Measurements from ENCODE around the gene SLC6A20. TPM values are rescaled to one million over a fixed set of nuclear protein-coding genes. Genes with fewer than 3 reads are reported as not detected.

Gene SLC6A20
- total and polyA plus RNA-seq, 2 experiments from 2014 or later = 0.05 to 0.14 TPM

- no peaks in the 10 kb centered on the region for H3K36me3 ChIP-seq (ENCODE audit: insufficient read depth)
- H3K79me2 ChIP-seq (replicated peaks; ENCODE audit: insufficient read depth) = no peaks in the 10 kb centered on the region
- Mint-ChIP-seq H3K27ac (no peak overlapping the region), H3K27me3 (ENCODE audit: insufficient read depth, low read depth, poor library complexity) (peaks cover 3% of the 10 kb centered on the region), H3K4me1 (peaks cover 12% of the 10 kb centered on the region), H3K4me3 (no peak overlapping the region), H3K9me3 (no peaks in the 10 kb centered on the region), H3K36me3 (ENCODE audit: low read depth) (no peaks in the 10 kb centered on the region)
- H4K20me1 ChIP-seq (replicated peaks; ENCODE audit: insufficient read depth) = no peaks in the 10 kb centered on the region
- H3K27ac ChIP-seq (ENCODE audit: low read depth) = no peak overlapping the region
- TF ChIP-seq CTCF (conservative IDR thresholded peaks at IDR 0.05; ENCODE audit: low read depth in 2 of 2) (no peak), EZH2phosphoT487 (IDR thresholded peaks at IDR 0.05; ENCODE audit: unreplicated experiment) (no peak), STAT1 (IDR thresholded peaks at IDR 0.05; ENCODE audit: unreplicated experiment) (no peak), REST (IDR thresholded peaks at IDR 0.05; ENCODE audit: unreplicated experiment) (no peak), ZNF462 (CRISPR knock-in tag; IDR thresholded peaks at IDR 0.05) (no peak), JUNB (IDR thresholded peaks at IDR 0.05; ENCODE audit: unreplicated experiment) (no peak), ETS1 (IDR thresholded peaks at IDR 0.05) (no peak), ZNF331 (CRISPR knock-in tag; IDR thresholded peaks at IDR 0.05; ENCODE audit: low read depth) (no peak), EZH2 (IDR thresholded peaks at IDR 0.05; ENCODE audit: low read depth, unreplicated experiment) (no peak), NANOG (IDR thresholded peaks at IDR 0.05; ENCODE audit: borderline replicate concordance) (no peak), CREB1 (CRISPR knock-in tag; IDR thresholded peaks at IDR 0.05; ENCODE audit: low read depth) (no peak), POLR2AphosphoS5 (IDR thresholded peaks at IDR 0.05; ENCODE audit: low read depth) (no peak), ZNF114 (CRISPR knock-in tag; IDR thresholded peaks at IDR 0.05) (no peak)
- no peaks in the 10 kb centered on the region for H3F3A ChIP-seq (replicated peaks; ENCODE audit: low read depth)
- no peak overlapping the region for H3K4me3 ChIP-seq
- no peak overlapping the region for H3K4me2 ChIP-seq
- no peak for DNase-seq (ENCODE audit: low spot score)
- no peak overlapping the region for H2AFZ ChIP-seq
- ATAC-seq = peak; percentile 20; the same call in 2 of the 3 replicates
- peaks cover 6% of the 10 kb centered on the region for H3K4me1 ChIP-seq (ENCODE audit: insufficient read depth)
- H3K9me2 ChIP-seq (ENCODE audit: insufficient read depth) = 0 out of 2 replicates have a peak, but pooled peaks cover 17% of the 10 kb centered on the region
- H3K27me3 ChIP-seq (ENCODE audit: insufficient read depth) = no peaks in the 10 kb centered on the region
Measured at GRCh38 chr3:45778761-45779201, 17.6 kb downstream of the SLC6A20 start.
